Lung (tissue), 12 donors: Measurements from ENCODE around the gene SH3BGRL2. TPM values are rescaled to one million over a fixed set of nuclear protein-coding genes. Genes with fewer than 3 reads are reported as not detected.
"Not testable (repeated sequence)": the region's sequence is repeated elsewhere in the genome, so short reads cannot be mapped to it uniquely, and the experiment has no call there.

Experiments
- ATAC-seq: fragments of 200-7000 bp; cut with Tn5 transposase; one replicate; pipeline ENCODE4 v1.9.1; 2020; ENCODE audit warnings: moderate number of reproducible peaks; ENCODE audit not compliant: insufficient read depth, low FRiP score
- DNase-seq, 3 donors: peaks; one replicate each; pipeline ENCODE4 v3.0.0-alpha.2; 2013 to 2017
- H3K27ac ChIP-seq, 2 donors: one replicate each; pipeline ENCODE4 v1.5.1; 2013; ENCODE audit warnings: mild to moderate bottlenecking in 2 of 2, moderate library complexity in 2 of 2, control low read depth in 1 of 2, inconsistent platforms in 1 of 2, low read depth in 1 of 2, low read length in 1 of 2
- H3K27me3 ChIP-seq, 3 donors: one replicate each; pipeline ENCODE4 v1.5.1; 2013; ENCODE audit warnings: low read length in 2 of 3; ENCODE audit not compliant: control insufficient read depth in 3 of 3, insufficient read depth in 3 of 3
- H3K36me3 ChIP-seq, 4 donors: one replicate each; pipeline ENCODE4 v1.5.1; 2013; ENCODE audit warnings: low read length in 4 of 4, mild to moderate bottlenecking in 1 of 4, moderate library complexity in 1 of 4; ENCODE audit not compliant: control insufficient read depth in 4 of 4, insufficient read depth in 4 of 4
- H3K4me1 ChIP-seq, 5 donors: one replicate each; pipeline ENCODE4 v1.5.1; 2013; ENCODE audit warnings: low read length in 5 of 5, mild to moderate bottlenecking in 2 of 5, moderate library complexity in 1 of 5; ENCODE audit not compliant: control insufficient read depth in 5 of 5, insufficient read depth in 5 of 5
- H3K4me3 ChIP-seq: one replicate; pipeline ENCODE4 v1.5.1; 2013; ENCODE audit warnings: mild to moderate bottlenecking, control low read depth, moderate library complexity
- H3K9ac ChIP-seq, 2 donors: one replicate each; pipeline ENCODE4 v1.5.1; 2013; ENCODE audit warnings: low read length in 2 of 2, control low read depth in 1 of 2; ENCODE audit not compliant: insufficient read depth in 1 of 2
- H3K9me3 ChIP-seq, 4 donors: one replicate each; pipeline ENCODE4 v1.5.1; 2013; ENCODE audit warnings: low read length in 3 of 4, mild to moderate bottlenecking in 1 of 4, moderate library complexity in 1 of 4; ENCODE audit not compliant: control insufficient read depth in 4 of 4, insufficient read depth in 3 of 4
- CTCF ChIP-seq: IDR thresholded peaks from 2 replicates; pipeline ENCODE4 v1.5.1; 2012; ENCODE audit warnings: mild to moderate bottlenecking; ENCODE audit errors: control extremely low read depth, extremely low read depth
- WGBS, 2 donors: extraction: QIAGEN DNeasy Blood & Tissue Kit; methylation state at CpG; one replicate each; pipeline ENCODE4 v1.1.7; 2013; 5-methylcytosine and 5-hydroxymethylcytosine counted together
- polyA plus RNA-seq, 2 donors: library from polyadenylated mRNA; stranded (reverse); fragments of 200-250 nt; gene quantifications; one replicate each; pipeline ENCODE4 v1.2.1, GENCODE V29; 2013
- total RNA-seq, 2 donors: library from RNA; depleted of rRNA in 1 of 2; stranded (reverse); fragments of >200 nt in 1 of 2; gene quantifications; one replicate each; pipeline ENCODE4 v1.2.1, GENCODE V29; 2014 to 2021
- donor health status: control.
- donor health status: control.
- donor health status: Bipolar disorder and iron deficiency.
- donor health status: healthy.
- donor health status: DM: yes; HTN: yes; CAD: no.

Gene SH3BGRL2
- total and polyA plus RNA-seq, 4 donors, result 7.4 to 38.5 (median 14.0) TPM

GRCh38 chr6:79672631-79673111 is 41.5 kb downstream of the SH3BGRL2 start:
- Histone ChIP-seq H3K27ac (no peak overlapping the region), H3K4me3 (no peak overlapping the region), H3K36me3 (peaks cover 3 to 6% (median 5%) of the 10 kb centered on the region in 4 donors), H3K9me3 (no peaks in the 10 kb centered on the region), H3K4me1 (peaks cover 4 to 26% (median 21%) of the 10 kb centered on the region in 5 donors), H3K27me3 (no peaks in the 10 kb centered on the region), H3K9ac (no peak overlapping the region)
- ATAC-seq (no peak), DNase-seq (peak in 2 of 3 donors; percentile 54 to 59)
- no peak for TF ChIP-seq CTCF
- WGBS, 2 donors, result 36 to 57% methylated on average over 2 of the region's 2 CpGs

GRCh38 chr6:79673947-79674346 is 42.8 kb downstream of the SH3BGRL2 start:
- H3K27ac ChIP-seq, result no peak overlapping the region
- H3K4me3 ChIP-seq, result no peak overlapping the region
- H3K4me1 ChIP-seq, result peaks cover 2 to 26% (median 19%) of the 10 kb centered on the region in 5 donors
- DNase-seq (no peak), ATAC-seq (no peak)
- H3K36me3 ChIP-seq, result peaks cover 3 to 7% (median 6%) of the 10 kb centered on the region in 4 donors
- no peaks in the 10 kb centered on the region for H3K27me3 ChIP-seq
- no peak for TF ChIP-seq CTCF
- H3K9ac ChIP-seq, result no peak overlapping the region
- WGBS, 2 donors, result 96 to 97% methylated on average over 3 of the region's 3 CpGs
- no peaks in the 10 kb centered on the region for H3K9me3 ChIP-seq

GRCh38 chr6:79676785-79677736 is 45.9 kb downstream of the SH3BGRL2 start:
- Histone ChIP-seq H3K4me1 (peaks cover 0 to 5% (median 0%) of the 10 kb centered on the region in 5 donors), H3K4me3 (no peak overlapping the region), H3K27ac (no peak overlapping the region), H3K36me3 (peaks cover 3 to 7% (median 6%) of the 10 kb centered on the region in 4 donors), H3K9me3 (peaks cover 0 to 2% (median 0%) of the 10 kb centered on the region in 4 donors), H3K9ac (no peak overlapping the region), H3K27me3 (no peaks in the 10 kb centered on the region)
- no peak for TF ChIP-seq CTCF
- DNase-seq, result no peak
- 77 to 90% methylated on average over 8 of the region's 8 CpGs for WGBS, 2 donors
- no peak for ATAC-seq

- not testable (repeated sequence) for DNase-seq, H3K4me3 ChIP-seq, H3K36me3 ChIP-seq, H3K9me3 ChIP-seq, H3K27me3 ChIP-seq, H3K9ac ChIP-seq, H3K27ac ChIP-seq, ATAC-seq, H3K4me1 ChIP-seq
- 69 to 95% methylated on average over 4 of the region's 4 CpGs for WGBS, 2 donors
These were observed 51.6 kb downstream of the SH3BGRL2 start for GRCh38 chr6:79682682-79683081.
